NCI-H2196 treated with DMSO at 0.1 percent for 48 hours (cell line): ENCODE results near the gene EXD1.
"Not testable (repeated sequence)": the region's sequence is repeated elsewhere in the genome, so short reads cannot be mapped to it uniquely, and the experiment has no call there.

ENCODE experiments used
- DNase-seq: peaks from one replicate; lab custom pipeline; 2025; ENCODE audit not compliant: unreplicated experiment; lab: John Stamatoyannopoulos, UW

The EXD1 gene

DNA sequence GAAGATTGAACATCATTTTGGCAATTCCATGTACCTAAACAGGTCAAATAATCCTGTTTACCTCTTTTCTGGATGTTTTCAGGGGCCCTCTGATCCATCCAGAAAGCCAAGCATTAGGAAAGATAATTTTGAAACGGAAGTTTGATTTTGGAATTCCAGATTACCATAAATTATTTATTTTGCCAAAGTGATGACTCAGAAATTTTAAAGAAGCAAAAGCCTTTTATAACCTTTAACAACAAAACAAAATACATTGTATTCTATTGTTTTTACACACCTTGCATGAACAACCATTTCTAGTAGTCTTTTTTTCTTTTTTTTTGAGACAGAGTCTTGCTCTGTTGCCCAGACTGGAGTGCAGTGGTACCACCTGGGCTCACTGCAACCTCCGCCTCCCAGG lies 82.5 kb downstream of the EXD1 start:
- DNase-seq = no peak

DNA sequence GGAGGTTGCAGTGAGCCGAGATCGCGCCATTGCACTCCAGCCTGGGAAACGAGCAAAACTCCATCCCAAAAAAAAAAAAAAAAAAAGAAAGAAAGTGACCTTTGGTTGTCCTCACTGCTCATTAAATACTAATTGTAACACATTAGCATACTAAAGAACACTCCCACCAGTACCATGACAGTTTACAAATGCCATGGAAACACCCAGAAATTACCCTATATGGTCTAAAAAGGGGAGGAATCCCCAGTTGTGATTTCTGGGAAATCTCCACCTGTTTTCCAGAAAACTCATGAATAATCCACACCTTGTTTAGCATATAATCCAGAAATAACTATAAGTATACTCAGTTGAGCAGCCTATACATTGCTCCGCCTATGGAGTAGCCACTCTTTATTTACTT lies 90.9 kb downstream of the EXD1 start:
- DNase-seq = no peak

DNA sequence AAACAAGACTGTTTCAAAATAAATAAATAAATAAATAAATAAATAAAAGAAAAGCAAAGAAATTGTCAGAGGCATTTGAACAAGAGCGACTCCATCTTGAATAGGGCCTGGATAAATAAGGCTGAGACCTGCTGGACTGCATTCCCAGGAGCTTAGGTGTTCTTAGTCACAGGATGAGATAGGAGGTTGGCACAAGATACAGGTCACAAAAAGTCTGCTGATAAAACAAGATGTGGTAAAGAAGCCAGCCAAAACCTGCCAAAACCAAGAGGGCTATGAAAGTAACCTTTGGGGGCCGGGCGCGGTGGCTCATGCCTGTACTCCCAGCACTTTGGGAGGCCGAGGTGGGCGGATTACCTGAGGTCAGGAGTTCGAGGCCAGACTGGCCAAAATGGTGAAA lies 91.4 kb downstream of the EXD1 start:
- not testable (repeated sequence) for DNase-seq

DNA sequence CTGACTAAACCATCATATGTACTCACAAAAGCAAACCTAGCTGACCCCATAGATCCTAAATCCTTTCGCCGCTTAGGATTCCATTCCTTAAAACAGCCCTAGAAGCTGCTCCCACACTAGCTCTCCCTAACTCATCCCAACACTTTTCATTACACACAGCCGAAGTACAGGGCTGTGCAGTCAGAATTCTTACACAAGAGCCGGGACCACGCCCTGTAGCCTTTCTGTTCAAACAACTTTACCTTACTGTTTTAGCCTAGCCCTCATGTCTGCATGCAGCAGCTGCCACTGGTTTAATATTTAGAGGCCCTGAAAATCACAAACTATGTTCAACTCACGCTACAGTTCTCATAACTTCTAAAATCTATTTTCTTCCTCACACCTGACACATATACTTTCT lies 95.0 kb downstream of the EXD1 start:
- not testable (repeated sequence) for DNase-seq

DNA sequence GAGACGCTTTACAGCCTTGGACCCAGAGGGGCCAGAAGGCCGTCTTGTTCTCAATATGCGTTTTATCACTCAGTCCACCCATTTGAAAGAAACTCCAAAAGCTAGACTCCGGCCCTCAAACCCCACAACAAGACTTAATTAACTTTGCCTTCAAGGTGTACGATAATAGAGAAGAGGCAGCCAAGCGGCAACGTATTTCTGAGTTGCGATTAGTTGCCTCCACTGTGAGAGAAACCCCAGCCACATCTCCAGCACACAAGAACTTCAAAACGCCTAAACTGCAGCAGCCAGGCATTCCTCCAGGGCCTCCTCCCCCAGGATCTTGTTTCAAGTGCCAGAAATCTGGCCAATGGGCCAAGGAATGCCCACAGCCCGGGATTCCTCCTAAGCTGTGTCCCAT lies 97.1 kb downstream of the EXD1 start:
- no peak for DNase-seq
